Trophoblast cell (in vitro differentiated cells and primary cell): ENCODE data around the gene AEBP1. TPM values are rescaled to one million over a fixed set of nuclear protein-coding genes. Genes with fewer than 3 reads are reported as not detected.

ENCODE experiments used
- DNase-seq, 2 donors: peaks; one replicate each; pipeline ENCODE4 v3.0.0-alpha.2; 2016
- H2AFZ ChIP-seq: 2 replicates; pipeline ENCODE4 v1.6.1; 2013; ENCODE audit warnings: low read length, moderate library complexity, mild to moderate bottlenecking; ENCODE audit not compliant: insufficient read depth, poor library complexity
- H2AK5ac ChIP-seq: 2 replicates; pipeline ENCODE4 v1.6.1; 2013; ENCODE audit warnings: mild to moderate bottlenecking, low read length
- H2BK120ac ChIP-seq: 2 replicates; pipeline ENCODE4 v1.6.1; 2013; ENCODE audit warnings: low read length, mild to moderate bottlenecking, moderate library complexity; ENCODE audit not compliant: insufficient read depth, poor library complexity
- H2BK12ac ChIP-seq: 2 replicates; pipeline ENCODE4 v1.6.1; 2013; ENCODE audit warnings: mild to moderate bottlenecking, low read length, moderate library complexity
- H2BK5ac ChIP-seq: 2 replicates; pipeline ENCODE4 v1.6.1; 2013; ENCODE audit warnings: low read length, low read depth, moderate library complexity, mild to moderate bottlenecking; ENCODE audit not compliant: poor library complexity
- H3K14ac ChIP-seq: 2 replicates; pipeline ENCODE4 v1.6.1; 2013; ENCODE audit warnings: mild to moderate bottlenecking, low read length
- H3K18ac ChIP-seq: 2 replicates; pipeline ENCODE4 v1.6.1; 2013; ENCODE audit warnings: mild to moderate bottlenecking, low read length
- H3K23ac ChIP-seq: 2 replicates; pipeline ENCODE4 v1.6.1; 2013; ENCODE audit warnings: low read length
- H3K27ac ChIP-seq: 2 replicates; pipeline ENCODE4 v1.5.1; 2013; ENCODE audit warnings: low read depth, mild to moderate bottlenecking, inconsistent platforms, low read length, moderate library complexity
- H3K27me3 ChIP-seq: 2 replicates; pipeline ENCODE4 v1.6.1; 2013; ENCODE audit warnings: inconsistent platforms, mild to moderate bottlenecking, low read length, moderate library complexity; ENCODE audit not compliant: insufficient read depth
- H3K36me3 ChIP-seq, 2 experiments: 1 replicate in 1 of 2; 2 replicates in 1 of 2; pipeline ENCODE4 v1.6.1; 2013; ENCODE audit warnings: low read length in 2 of 2, mild to moderate bottlenecking in 2 of 2, moderate library complexity in 1 of 2; ENCODE audit not compliant: insufficient read depth in 2 of 2, control insufficient read depth in 1 of 2
- H3K4ac ChIP-seq: 2 replicates; pipeline ENCODE4 v1.6.1; 2013; ENCODE audit warnings: low read depth, mild to moderate bottlenecking, low read length, moderate library complexity
- H3K4me1 ChIP-seq, 2 experiments: 1 replicate in 1 of 2; 2 replicates in 1 of 2; pipeline ENCODE4 v1.6.1; 2013; ENCODE audit warnings: low read length in 2 of 2, mild to moderate bottlenecking in 2 of 2, moderate library complexity in 1 of 2; ENCODE audit not compliant: insufficient read depth in 2 of 2, control insufficient read depth in 1 of 2
- H3K4me2 ChIP-seq: 2 replicates; pipeline ENCODE4 v1.6.1; 2013; ENCODE audit warnings: inconsistent platforms, mild to moderate bottlenecking, low read length, moderate library complexity
- H3K4me3 ChIP-seq: 2 replicates; pipeline ENCODE4 v1.5.1; 2013; ENCODE audit warnings: mild to moderate bottlenecking, low read depth, low read length, inconsistent platforms
- H3K79me1 ChIP-seq: one replicate; pipeline ENCODE4 v1.6.1; 2013; ENCODE audit warnings: low read length
- H3K79me2 ChIP-seq: 2 replicates; pipeline ENCODE4 v1.6.1; 2013; ENCODE audit warnings: low read length, mild to moderate bottlenecking; ENCODE audit not compliant: control insufficient read depth, insufficient read depth, poor library complexity
- H3K9ac ChIP-seq: 2 replicates; pipeline ENCODE4 v1.6.1; 2013; ENCODE audit warnings: mild to moderate bottlenecking, low read length
- H3K9me3 ChIP-seq: 2 replicates; pipeline ENCODE4 v1.6.1; 2013; ENCODE audit warnings: low read depth, mild to moderate bottlenecking, control low read depth, inconsistent platforms, low read length; ENCODE audit not compliant: insufficient read depth
- H4K12ac ChIP-seq: 2 replicates; pipeline ENCODE4 v1.6.1; 2013; ENCODE audit warnings: low read depth, mild to moderate bottlenecking, low read length, moderate library complexity
- H4K8ac ChIP-seq: 2 replicates; pipeline ENCODE4 v1.6.1; 2013; ENCODE audit warnings: low read depth, mild to moderate bottlenecking, low read length, moderate library complexity
- H4K91ac ChIP-seq: one replicate; pipeline ENCODE4 v1.6.1; 2013; ENCODE audit warnings: low read depth, mild to moderate bottlenecking, low read length, moderate library complexity
- WGBS: extraction: QIAGEN DNeasy Blood & Tissue Kit; methylation state at CpG from one replicate; pipeline ENCODE4 v1.1.7; 2013; ENCODE audit warnings: missing lambda C conversion rate; ENCODE audit not compliant: insufficient read length, insufficient coverage; ENCODE audit errors: extremely low coverage; 5-methylcytosine and 5-hydroxymethylcytosine counted together
- polyA plus RNA-seq: library from polyadenylated mRNA; stranded (reverse); fragments of 200-250 nt; gene quantifications from 2 replicates; pipeline ENCODE4 v1.2.3, GENCODE V29; 2013

The AEBP1 gene
- polyA plus RNA-seq, result 31.3 and 31.8 TPM in 2 replicates

DNA sequence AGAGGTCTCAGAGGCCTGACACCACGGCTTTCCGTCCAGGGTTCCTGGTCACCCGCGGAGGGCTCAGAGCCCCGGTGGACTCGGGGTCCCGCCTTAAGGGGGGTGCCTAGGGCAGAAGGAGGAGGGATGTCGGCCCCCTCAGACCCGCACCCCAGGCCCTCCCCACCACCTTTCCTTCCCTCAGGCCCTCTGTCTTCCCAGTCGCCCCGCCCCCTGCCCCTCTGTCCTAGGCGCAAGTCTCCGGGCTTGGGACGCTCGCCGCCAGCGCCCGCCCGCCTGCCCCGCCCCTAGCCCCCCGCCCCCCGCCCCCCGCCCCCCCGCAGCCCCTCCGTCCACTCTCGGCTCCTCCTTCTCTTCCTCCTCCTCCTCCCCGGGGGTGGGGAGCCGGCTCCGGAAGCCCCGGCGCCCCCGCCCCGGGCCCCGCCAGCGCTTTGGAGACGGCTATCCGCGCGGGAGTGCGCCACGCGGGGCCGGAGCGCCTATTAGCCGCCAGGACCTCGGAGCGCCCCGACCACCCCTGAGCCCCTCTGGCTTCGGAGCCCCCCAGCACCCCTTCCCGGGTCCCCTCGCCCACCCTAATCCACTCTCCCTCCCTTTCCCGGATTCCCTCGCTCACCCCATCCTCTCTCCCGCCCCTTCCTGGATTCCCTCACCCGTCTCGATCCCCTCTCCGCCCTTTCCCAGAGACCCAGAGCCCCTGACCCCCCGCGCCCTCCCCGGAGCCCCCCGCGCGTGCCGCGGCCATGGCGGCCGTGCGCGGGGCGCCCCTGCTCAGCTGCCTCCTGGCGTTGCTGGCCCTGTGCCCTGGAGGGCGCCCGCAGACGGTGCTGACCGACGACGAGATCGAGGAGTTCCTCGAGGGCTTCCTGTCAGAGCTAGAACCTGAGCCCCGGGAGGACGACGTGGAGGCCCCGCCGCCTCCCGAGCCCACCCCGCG is at the start of gene AEBP1:
TSS of gene AEBP1 (plus strand) at position 423 of the 937 bp plus-strand sequence. CDS start at position 744, 321 bp downstream.
- H3K14ac ChIP-seq, result peak within 1 kb of the TSS; percentile 70
- peak within 1 kb of the TSS; percentile 71 for H3K4me3 ChIP-seq
- peak within 1 kb of the TSS; percentile 24 for H2AFZ ChIP-seq
- H3K9ac ChIP-seq, result peak within 1 kb of the TSS; percentile 45
- peak within 1 kb of the TSS; percentile 71 for H3K4me2 ChIP-seq
- H2BK120ac ChIP-seq, result no peak within 1 kb of the TSS
- peaks cover 20 to 23% of the 10 kb centered on the region in 2 experiments for H3K36me3 ChIP-seq
- peak within 1 kb of the TSS; percentile 11 for H2BK12ac ChIP-seq
- H4K8ac ChIP-seq, result peak within 1 kb of the TSS; percentile 67
- no CpG with 5 or more reads among the region's 87 CpGs for WGBS
- peak within 1 kb of the TSS; percentile 20 for H2AK5ac ChIP-seq
- no peak within 1 kb of the TSS for H2BK5ac ChIP-seq
- H4K12ac ChIP-seq, result peak within 1 kb of the TSS; percentile 64
- no peaks in the 10 kb centered on the region for H3K79me2 ChIP-seq
- H3K4me1 ChIP-seq, result peaks cover 9 to 10% of the 10 kb centered on the region in 2 experiments
- peak within 1 kb of the TSS; percentile 11 for H3K4ac ChIP-seq
- no peak within 1 kb of the TSS for H3K23ac ChIP-seq
- peak within 1 kb of the TSS; percentile 56 for H4K91ac ChIP-seq
- peaks cover 11% of the 10 kb centered on the region for H3K79me1 ChIP-seq
- H3K9me3 ChIP-seq, result peaks cover 1% of the 10 kb centered on the region
- peaks cover 4% of the 10 kb centered on the region for H3K27me3 ChIP-seq
- DNase-seq, result peak in 1 of 2 donors; percentile 20
- H3K18ac ChIP-seq, result peak within 1 kb of the TSS; percentile 54
- no peak within 1 kb of the TSS for H3K27ac ChIP-seq

DNA sequence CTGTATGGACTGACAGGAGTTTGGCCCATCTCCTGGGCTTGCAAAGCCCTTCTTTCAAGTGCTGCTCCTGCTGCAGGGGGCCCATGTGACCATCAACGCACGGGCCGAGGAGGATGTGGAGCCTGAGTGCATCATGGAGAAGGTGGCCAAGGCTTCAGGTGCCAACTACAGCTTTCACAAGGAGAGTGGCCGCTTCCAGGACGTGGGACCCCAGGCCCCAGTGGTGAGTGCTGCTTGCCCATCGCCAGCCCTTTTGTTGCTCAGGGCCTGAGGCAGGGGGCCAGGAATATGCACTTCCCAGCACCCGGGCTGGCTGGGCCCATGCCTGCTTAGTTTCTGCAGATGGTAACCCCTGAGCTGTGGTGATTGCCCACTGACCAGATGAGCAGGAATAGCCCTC is 47.5 kb upstream of the AEBP1 start:
- Histone ChIP-seq H2BK120ac (no peak overlapping the region), H4K12ac (no peak overlapping the region), H3K79me2 (no peaks in the 10 kb centered on the region), H3K4me2 (no peak overlapping the region), H4K91ac (no peak overlapping the region), H4K8ac (no peak overlapping the region), H2AFZ (no peak overlapping the region), H3K18ac (no peak overlapping the region), H3K14ac (no peak overlapping the region), H2AK5ac (no peak overlapping the region), H3K79me1 (no peaks in the 10 kb centered on the region), H3K9ac (no peak overlapping the region), H3K23ac (no peak overlapping the region), H3K27ac (no peak overlapping the region), H3K4me3 (no peak overlapping the region), H3K27me3 (no peaks in the 10 kb centered on the region), H3K4ac (no peak overlapping the region), H2BK12ac (no peak overlapping the region), H2BK5ac (no peak overlapping the region), H3K9me3 (no peaks in the 10 kb centered on the region), H3K36me3 (peaks cover 67% of the 10 kb centered on the region in 2 experiments), H3K4me1 (no peaks in the 10 kb centered on the region)
- WGBS, result no CpG with 5 or more reads among the region's 7 CpGs
- DNase-seq, result no peak

DNA sequence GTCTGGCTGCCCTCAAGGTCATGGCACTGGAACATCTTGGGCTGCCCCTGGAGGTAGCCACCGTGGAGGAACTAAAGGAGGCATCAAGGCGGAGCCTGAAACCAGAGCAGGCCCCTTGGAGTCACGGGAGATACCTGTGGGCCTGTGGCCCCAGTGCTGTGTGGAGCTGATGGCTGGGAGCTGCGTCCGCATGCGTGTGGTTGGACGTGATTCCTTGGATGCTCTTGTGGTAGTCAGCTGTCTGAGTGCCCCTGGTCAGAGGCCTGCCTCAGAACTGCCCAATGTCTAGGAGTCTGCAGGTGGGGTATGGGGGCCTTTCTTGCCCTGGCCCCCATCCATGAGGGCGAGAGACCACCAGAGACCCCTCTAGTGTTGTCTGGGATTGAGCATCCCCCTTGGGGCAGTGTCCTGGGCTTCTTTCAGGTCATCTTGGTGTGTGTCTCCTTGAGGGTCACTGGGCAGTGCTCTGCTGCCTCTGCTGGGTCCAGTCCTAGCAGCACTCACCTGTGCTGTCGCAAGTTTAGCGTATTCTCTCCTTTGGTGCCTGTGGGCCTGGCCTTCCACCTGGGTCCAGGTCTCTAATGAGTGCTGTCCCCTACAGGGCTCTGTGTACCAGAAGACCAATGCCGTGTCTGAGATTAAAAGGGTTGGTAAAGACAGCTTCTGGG is 46.8 kb upstream of the AEBP1 start:
- Histone ChIP-seq H2AK5ac (no peak overlapping the region), H4K12ac (no peak overlapping the region), H2AFZ (no peak overlapping the region), H4K8ac (no peak overlapping the region), H3K23ac (no peak overlapping the region), H4K91ac (no peak overlapping the region), H3K18ac (no peak overlapping the region), H3K4ac (no peak overlapping the region), H3K14ac (no peak overlapping the region), H2BK5ac (no peak overlapping the region), H3K9me3 (no peaks in the 10 kb centered on the region), H2BK120ac (no peak overlapping the region), H2BK12ac (no peak overlapping the region), H3K4me1 (no peaks in the 10 kb centered on the region), H3K27me3 (no peaks in the 10 kb centered on the region), H3K79me1 (no peaks in the 10 kb centered on the region), H3K79me2 (no peaks in the 10 kb centered on the region), H3K4me3 (no peak overlapping the region), H3K9ac (no peak overlapping the region), H3K27ac (no peak overlapping the region), H3K4me2 (no peak overlapping the region), H3K36me3 (peaks cover 69 to 71% of the 10 kb centered on the region in 2 experiments)
- no peak for DNase-seq
- WGBS, result no CpG with 5 or more reads among the region's 11 CpGs

DNA sequence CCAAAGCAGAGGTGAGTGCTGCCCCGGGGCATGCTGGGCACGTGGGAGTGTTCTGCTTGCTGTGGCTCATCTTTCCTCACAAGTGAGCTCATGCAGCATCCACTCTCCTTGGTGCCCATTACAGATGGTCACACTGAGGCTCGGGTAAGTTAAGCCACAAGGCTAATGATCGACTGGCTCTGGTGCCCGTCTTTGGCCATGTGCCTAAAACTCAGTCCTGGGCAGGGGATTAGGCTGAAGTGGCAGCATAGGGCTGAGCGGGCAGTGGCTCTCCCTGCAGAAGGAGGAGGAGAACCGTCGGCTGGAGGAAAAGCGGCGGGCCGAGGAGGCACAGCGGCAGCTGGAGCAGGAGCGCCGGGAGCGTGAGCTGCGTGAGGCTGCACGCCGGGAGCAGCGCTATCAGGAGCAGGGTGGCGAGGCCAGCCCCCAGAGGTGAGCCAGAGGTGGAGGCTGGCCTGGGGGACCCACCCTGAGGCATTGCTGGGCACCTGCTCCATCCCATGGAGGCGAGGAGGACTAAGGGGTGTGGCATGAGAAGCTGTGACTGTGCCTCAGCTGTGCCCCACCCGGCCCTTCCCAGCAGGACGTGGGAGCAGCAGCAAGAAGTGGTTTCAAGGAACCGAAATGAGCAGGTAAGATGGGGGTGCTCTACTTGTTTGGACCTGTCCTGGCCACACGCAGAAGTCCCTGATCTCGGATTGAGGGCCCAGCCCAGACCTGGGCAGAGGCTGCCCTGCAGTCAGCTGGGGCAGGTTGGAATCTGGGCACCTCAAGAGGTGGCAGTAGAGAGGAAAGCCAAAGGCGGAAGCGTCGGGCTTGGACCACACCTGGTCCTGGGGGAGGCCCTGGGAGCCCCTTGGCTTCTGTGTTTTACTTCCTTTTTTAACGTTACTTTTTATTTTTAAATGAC is 46.0 kb upstream of the AEBP1 start:
- H2BK12ac ChIP-seq, result no peak overlapping the region
- H4K91ac ChIP-seq, result no peak overlapping the region
- H2BK120ac ChIP-seq, result no peak overlapping the region
- no peak overlapping the region for H3K14ac ChIP-seq
- no peak for DNase-seq
- no peaks in the 10 kb centered on the region for H3K9me3 ChIP-seq
- no CpG with 5 or more reads among the region's 30 CpGs for WGBS
- no peak overlapping the region for H3K9ac ChIP-seq
- H2AK5ac ChIP-seq, result no peak overlapping the region
- H4K8ac ChIP-seq, result no peak overlapping the region
- H4K12ac ChIP-seq, result no peak overlapping the region
- H3K4me2 ChIP-seq, result no peak overlapping the region
- H3K4me3 ChIP-seq, result no peak overlapping the region
- peaks cover 63 to 69% of the 10 kb centered on the region in 2 experiments for H3K36me3 ChIP-seq
- no peak overlapping the region for H3K18ac ChIP-seq
- H3K27ac ChIP-seq, result no peak overlapping the region
- H3K27me3 ChIP-seq, result no peaks in the 10 kb centered on the region
- H2BK5ac ChIP-seq, result no peak overlapping the region
- no peaks in the 10 kb centered on the region for H3K79me2 ChIP-seq
- no peaks in the 10 kb centered on the region for H3K4me1 ChIP-seq
- no peak overlapping the region for H3K23ac ChIP-seq
- H3K79me1 ChIP-seq, result no peaks in the 10 kb centered on the region
- no peak overlapping the region for H3K4ac ChIP-seq
- H2AFZ ChIP-seq, result no peak overlapping the region
